Measurements from ENCODE around the gene PKNOX2.

Gene PKNOX2

DNA sequence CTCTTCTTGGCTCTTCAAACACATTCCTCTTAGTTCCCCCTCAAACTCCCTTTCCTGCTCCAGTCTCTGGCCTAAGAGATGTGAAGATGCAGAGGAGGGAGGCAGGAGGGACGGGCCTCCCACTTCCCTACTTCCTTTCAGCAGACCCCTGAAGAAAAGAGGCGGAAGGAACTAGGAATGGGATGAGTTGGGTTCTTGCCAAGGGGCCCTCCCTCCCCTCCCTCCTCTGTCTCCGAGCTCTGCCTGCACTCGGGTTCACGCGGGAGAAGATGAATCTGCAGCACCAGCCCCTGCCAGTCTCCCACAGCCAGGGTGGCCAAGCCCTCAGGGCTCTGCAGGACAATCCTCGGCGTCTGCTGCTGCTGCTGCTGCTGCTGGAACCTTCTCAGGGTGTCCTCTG is 24.3 kb upstream of the PKNOX2 start:
- H3K27ac Mint-ChIP-seq (ENCODE audit: low read depth) = no peak overlapping the region
- H3K9me3 Mint-ChIP-seq = no peaks in the 10 kb centered on the region
- ATAC-seq (replicated peaks; ENCODE audit: extremely low read depth, poor library complexity, severe bottlenecking) (no peak), DNase-seq (ENCODE audit: low spot score in 2 of 2) (no peak)
- peaks cover 6% of the 10 kb centered on the region for H3K36me3 Mint-ChIP-seq (ENCODE audit: insufficient read depth)
- peaks cover 71% of the 10 kb centered on the region for H3K27me3 Mint-ChIP-seq
- peaks cover 6% of the 10 kb centered on the region for H3K4me1 Mint-ChIP-seq
- H3K4me3 Mint-ChIP-seq = no peak overlapping the region

DNA sequence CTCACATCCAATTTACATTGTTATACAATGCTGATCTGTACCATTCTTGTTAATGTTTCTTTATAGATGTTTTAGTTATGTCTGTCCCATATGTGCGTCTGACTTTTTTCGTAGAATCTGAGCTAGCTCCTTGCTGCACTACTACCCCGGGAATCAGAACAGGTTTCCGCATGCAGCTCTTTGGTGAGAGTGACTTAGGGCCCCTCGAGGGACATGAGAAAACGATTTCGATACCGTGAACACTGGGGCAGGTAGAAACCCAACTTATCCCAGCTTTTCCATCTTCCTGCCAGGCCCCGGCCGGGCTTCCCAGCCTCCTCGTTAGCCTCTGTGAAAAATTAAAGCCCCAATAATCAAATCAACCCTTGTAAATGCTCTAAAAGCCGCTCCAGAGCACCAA is 23.4 kb upstream of the PKNOX2 start:
- Mint-ChIP-seq H3K4me1 (peaks cover 6% of the 10 kb centered on the region), H3K9me3 (no peaks in the 10 kb centered on the region), H3K36me3 (ENCODE audit: insufficient read depth) (peaks cover 6% of the 10 kb centered on the region), H3K27me3 (peaks cover 68% of the 10 kb centered on the region), H3K27ac (ENCODE audit: low read depth) (no peak overlapping the region), H3K4me3 (no peak overlapping the region)
- DNase-seq (ENCODE audit: low spot score in 2 of 2) (no peak), ATAC-seq (replicated peaks; ENCODE audit: extremely low read depth, poor library complexity, severe bottlenecking) (no peak)

DNA sequence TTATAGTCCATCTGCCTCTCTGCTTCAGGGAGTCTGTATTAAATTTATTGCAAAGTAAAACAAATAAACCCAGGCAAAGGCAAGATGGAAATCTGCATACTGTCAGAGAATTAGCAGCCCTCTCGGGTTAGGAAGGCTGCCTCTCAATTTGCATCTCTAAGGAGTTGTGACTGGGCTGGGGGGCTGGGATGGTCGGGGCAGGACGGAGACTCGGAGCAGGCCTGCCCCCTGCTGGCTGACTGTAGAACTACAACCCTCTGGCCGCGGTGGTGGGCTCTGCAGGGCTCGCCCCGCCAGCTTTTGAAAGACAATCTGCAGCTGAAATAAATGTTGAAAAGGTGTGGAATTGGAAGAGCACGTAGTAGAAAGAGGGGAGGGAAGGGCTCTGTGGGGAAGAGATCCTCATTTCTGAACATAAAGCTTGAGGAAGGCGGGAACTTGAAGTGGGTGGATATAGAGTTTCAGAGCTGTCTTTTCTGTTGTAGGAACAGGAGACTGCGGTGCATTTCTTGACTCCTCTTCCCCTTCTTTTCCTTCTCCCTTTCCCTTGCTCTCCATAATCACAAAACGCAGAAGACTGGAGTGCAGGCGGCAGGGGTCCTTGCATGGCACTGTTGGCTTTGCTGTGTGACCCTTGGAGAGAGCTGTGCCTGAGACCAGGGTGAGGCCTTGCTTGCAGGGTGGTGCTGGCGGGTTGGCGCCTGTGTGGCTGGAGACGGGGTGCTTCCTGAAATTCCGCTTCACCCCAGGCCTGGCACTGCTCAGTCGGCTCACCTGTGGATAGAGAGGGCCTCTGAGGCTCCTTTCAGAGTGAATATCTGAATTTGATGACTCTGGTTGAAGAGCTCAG is 22.6 kb upstream of the PKNOX2 start:
- Mint-ChIP-seq H3K4me1 (peaks cover 6% of the 10 kb centered on the region), H3K4me3 (peak overlapping the region; percentile 3), H3K36me3 (ENCODE audit: insufficient read depth) (peaks cover 6% of the 10 kb centered on the region), H3K27me3 (peaks cover 68% of the 10 kb centered on the region), H3K27ac (ENCODE audit: low read depth) (peak overlapping the region; percentile 1), H3K9me3 (no peaks in the 10 kb centered on the region)
- DNase-seq (ENCODE audit: low spot score in 2 of 2) = peak; percentile 36 to 55
- ATAC-seq (replicated peaks; ENCODE audit: extremely low read depth, poor library complexity, severe bottlenecking) = peak; percentile 60

DNA sequence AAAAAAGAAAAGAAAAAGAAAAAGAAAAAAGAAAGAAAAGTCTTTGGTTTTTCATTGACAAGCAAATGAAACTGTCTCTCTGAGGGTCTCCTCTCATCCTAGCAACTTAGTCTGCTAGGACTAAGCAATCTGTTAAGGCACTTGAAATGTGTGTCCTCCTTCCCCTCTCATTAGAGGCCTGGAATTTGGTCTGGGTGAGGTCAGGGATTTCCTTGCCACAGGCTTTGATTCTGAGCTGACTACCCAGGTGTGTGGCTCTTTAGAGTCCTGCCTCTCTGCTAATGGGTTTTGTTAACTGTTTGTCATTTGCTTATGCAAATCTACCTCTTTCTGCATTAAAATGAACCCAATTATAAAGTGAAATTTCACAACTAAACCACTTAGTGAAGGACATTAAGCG is 18.3 kb upstream of the PKNOX2 start:
- Mint-ChIP-seq H3K27me3 (peaks cover 35% of the 10 kb centered on the region), H3K27ac (ENCODE audit: low read depth) (no peak overlapping the region), H3K36me3 (ENCODE audit: insufficient read depth) (peaks cover 4% of the 10 kb centered on the region), H3K4me3 (no peak overlapping the region), H3K4me1 (peaks cover 6% of the 10 kb centered on the region), H3K9me3 (no peaks in the 10 kb centered on the region)
- DNase-seq (ENCODE audit: low spot score in 2 of 2) (no peak), ATAC-seq (replicated peaks; ENCODE audit: extremely low read depth, poor library complexity, severe bottlenecking) (no peak)

DNA sequence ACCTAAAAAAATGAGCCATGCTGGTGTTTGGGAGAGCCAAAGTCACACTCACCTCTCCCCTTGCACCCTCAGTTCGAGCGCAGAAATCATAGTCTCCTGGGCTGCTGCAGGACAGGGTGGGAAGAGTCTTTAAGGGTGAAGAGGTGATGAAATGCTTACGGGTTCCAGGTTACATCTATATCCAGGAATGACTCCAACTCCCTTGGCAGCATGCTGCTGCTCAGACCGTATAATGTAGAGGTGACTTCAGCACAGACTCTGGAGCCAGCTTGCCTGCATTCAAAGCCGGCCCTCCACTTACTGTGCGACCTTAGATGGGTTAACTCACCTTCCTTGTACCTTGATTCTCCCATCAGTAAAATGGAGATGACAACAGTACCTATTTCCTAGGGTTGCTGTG is 17.3 kb upstream of the PKNOX2 start:
- no peaks in the 10 kb centered on the region for H3K36me3 Mint-ChIP-seq (ENCODE audit: insufficient read depth)
- no peak overlapping the region for H3K4me3 Mint-ChIP-seq
- no peaks in the 10 kb centered on the region for H3K9me3 Mint-ChIP-seq
- H3K27ac Mint-ChIP-seq (ENCODE audit: low read depth) = no peak overlapping the region
- DNase-seq (ENCODE audit: low spot score in 2 of 2) (no peak), ATAC-seq (replicated peaks; ENCODE audit: extremely low read depth, poor library complexity, severe bottlenecking) (no peak)
- H3K27me3 Mint-ChIP-seq = peaks cover 24% of the 10 kb centered on the region
- no peaks in the 10 kb centered on the region for H3K4me1 Mint-ChIP-seq

DNA sequence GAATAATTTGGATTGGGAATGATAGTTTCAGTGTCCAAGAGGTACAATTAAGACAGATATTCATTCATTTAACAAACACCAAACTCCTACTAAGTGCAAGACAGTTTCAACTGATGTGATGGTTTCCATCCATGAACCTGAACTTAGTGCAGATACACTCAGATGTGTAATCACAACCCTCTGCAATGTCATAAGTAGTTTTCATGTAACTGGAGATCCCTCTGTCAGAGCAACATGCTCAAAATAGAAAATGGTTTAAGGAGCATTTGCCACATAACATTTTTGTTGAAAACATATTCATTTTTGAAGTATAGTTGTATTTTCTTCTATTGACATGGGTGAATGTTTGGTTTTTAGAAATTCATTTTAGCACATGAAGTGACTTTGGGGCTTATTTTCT is 16.5 kb upstream of the PKNOX2 start:
- ATAC-seq (replicated peaks; ENCODE audit: extremely low read depth, poor library complexity, severe bottlenecking) = no peak
- no peak for DNase-seq (ENCODE audit: low spot score in 2 of 2)
- Mint-ChIP-seq H3K36me3 (ENCODE audit: insufficient read depth) (no peaks in the 10 kb centered on the region), H3K27ac (ENCODE audit: low read depth) (no peak overlapping the region), H3K4me3 (no peak overlapping the region), H3K4me1 (no peaks in the 10 kb centered on the region), H3K9me3 (no peaks in the 10 kb centered on the region), H3K27me3 (peaks cover 20% of the 10 kb centered on the region)

DNA sequence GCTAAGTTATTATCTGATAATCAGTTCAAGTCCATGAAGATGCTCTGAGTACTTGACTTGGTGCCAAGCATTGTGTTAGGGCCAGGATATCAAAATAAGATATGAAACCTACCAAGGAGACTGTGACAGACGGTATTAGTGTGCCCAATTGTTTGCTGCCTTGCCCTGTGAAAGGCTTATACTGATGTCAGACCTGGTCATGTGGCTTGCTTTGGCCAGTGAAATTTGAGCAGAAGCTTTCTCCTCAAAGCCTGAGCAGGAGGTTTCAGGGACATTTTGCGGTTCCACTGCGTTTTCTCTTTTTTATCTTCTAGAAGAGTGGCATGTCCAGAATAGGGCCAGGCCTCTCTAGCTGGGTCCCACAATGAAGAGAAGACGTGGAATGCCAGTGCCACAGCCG is 15.8 kb upstream of the PKNOX2 start:
- DNase-seq (ENCODE audit: low spot score in 2 of 2) = no peak
- H3K27ac Mint-ChIP-seq (ENCODE audit: low read depth) = no peak overlapping the region
- H3K36me3 Mint-ChIP-seq (ENCODE audit: insufficient read depth) = no peaks in the 10 kb centered on the region
- ATAC-seq (replicated peaks; ENCODE audit: extremely low read depth, poor library complexity, severe bottlenecking) = no peak
- H3K27me3 Mint-ChIP-seq = peaks cover 22% of the 10 kb centered on the region
- H3K4me3 Mint-ChIP-seq = no peak overlapping the region
- H3K9me3 Mint-ChIP-seq = no peaks in the 10 kb centered on the region
- H3K4me1 Mint-ChIP-seq = no peaks in the 10 kb centered on the region

DNA sequence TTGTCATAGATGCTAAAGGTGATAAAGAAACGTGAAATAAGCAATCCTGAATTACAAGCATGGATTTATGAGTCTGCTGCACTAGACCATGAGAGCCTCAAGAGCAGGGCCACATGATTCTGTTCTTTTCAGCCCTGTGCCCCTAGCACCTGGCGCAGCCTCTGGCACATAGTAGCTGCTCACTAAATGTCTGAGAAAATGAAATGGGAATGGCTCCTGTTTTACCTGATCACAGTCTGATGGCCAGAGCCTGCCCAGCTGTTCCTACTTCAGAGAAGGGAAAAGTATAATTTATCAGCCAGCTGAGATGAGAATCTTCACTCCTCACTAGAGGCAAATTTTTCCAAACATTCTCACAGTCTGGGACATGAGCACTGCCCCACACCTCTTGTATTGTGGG is 10.7 kb upstream of the PKNOX2 start:
- DNase-seq (ENCODE audit: low spot score in 2 of 2) = no peak
- Mint-ChIP-seq H3K4me1 (no peaks in the 10 kb centered on the region), H3K4me3 (no peak overlapping the region), H3K9me3 (no peaks in the 10 kb centered on the region), H3K27me3 (peaks cover 54% of the 10 kb centered on the region), H3K36me3 (ENCODE audit: insufficient read depth) (no peaks in the 10 kb centered on the region), H3K27ac (ENCODE audit: low read depth) (no peak overlapping the region)
- ATAC-seq (replicated peaks; ENCODE audit: extremely low read depth, poor library complexity, severe bottlenecking) = no peak

DNA sequence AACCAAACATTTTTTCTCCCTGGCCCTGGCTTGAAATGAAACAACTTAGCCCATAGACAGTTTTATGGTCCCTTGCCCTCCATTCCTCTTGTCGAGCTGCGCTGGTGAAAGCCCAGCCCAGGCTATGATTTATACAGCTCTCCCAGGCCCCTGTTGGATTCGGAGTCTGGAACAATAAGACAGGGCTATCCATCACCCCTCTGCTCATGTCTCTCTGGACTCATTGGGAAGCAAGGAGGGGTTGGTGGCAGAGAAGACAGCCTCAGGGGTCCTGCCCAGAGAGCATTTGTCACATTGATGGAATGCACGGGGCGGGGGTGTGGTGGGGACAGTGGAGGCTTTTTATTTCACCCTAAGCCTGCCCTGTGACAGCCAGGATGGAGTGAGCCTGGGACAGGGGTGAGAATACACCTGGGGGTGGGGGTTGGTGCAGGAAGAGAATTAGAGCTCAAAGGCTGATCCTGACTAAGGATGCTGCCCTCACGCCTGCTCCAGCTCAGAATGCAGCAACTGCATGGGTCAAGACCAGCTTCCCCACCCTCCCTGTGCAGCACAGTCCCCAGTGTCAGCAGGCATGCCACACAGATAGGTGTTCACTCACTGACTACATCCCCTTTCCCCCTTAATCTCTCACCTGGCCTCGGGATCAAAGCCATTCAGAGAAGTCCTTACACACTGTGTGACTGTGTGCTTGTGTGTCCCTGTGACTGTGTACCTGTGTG is 10.0 kb upstream of the PKNOX2 start:
- no peak overlapping the region for H3K4me3 Mint-ChIP-seq
- peaks cover 61% of the 10 kb centered on the region for H3K27me3 Mint-ChIP-seq
- no peak overlapping the region for H3K27ac Mint-ChIP-seq (ENCODE audit: low read depth)
- no peaks in the 10 kb centered on the region for H3K4me1 Mint-ChIP-seq
- no peaks in the 10 kb centered on the region for H3K9me3 Mint-ChIP-seq
- no peaks in the 10 kb centered on the region for H3K36me3 Mint-ChIP-seq (ENCODE audit: insufficient read depth)
- no peak for DNase-seq (ENCODE audit: low spot score in 2 of 2)
- ATAC-seq (replicated peaks; ENCODE audit: extremely low read depth, poor library complexity, severe bottlenecking) = no peak

DNA sequence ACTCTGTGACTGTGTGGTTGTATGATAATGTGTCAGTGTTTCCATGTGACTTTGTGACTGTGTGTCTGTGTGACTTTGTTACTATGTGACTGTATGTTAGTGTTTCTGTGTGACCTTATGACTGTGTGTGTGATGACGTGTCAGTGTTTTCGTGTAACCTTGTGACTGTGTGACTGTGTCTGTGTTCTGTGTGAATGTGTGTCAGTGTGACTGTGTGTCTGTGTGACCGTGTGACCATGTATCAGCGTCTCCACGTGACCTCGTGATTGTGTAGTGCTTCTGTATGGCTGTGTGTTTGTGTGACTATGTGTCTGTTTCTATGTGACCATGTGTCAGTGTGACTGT is 9.5 kb upstream of the PKNOX2 start:
- Mint-ChIP-seq H3K9me3 (no peaks in the 10 kb centered on the region), H3K27me3 (peaks cover 66% of the 10 kb centered on the region), H3K4me3 (no peak overlapping the region), H3K36me3 (ENCODE audit: insufficient read depth) (no peaks in the 10 kb centered on the region), H3K4me1 (no peaks in the 10 kb centered on the region), H3K27ac (ENCODE audit: low read depth) (no peak overlapping the region)
- ATAC-seq (replicated peaks; ENCODE audit: extremely low read depth, poor library complexity, severe bottlenecking) (no peak), DNase-seq (ENCODE audit: low spot score in 2 of 2) (no peak)

DNA sequence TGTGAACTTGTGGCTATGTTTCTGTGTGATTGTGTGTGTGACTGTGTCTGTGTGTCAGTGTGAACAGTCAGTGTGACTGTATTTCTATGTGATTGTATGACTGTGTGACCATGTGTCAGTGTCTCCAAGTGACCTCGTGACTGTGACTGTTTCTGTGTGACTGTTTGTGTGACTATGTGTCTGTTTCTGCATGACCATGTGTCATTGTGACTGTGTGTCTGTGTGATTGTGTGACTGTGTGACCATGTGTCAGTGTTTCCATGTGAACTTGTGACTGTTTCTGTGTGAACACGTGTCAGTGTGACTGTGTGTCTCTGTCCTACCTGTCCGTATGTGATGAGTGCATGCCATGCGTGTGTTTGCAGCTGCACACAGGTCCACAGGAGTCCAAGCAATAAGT is 8.8 kb upstream of the PKNOX2 start:
- ATAC-seq (replicated peaks; ENCODE audit: extremely low read depth, poor library complexity, severe bottlenecking) = no peak
- no peaks in the 10 kb centered on the region for H3K4me1 Mint-ChIP-seq
- H3K36me3 Mint-ChIP-seq (ENCODE audit: insufficient read depth) = no peaks in the 10 kb centered on the region
- peaks cover 73% of the 10 kb centered on the region for H3K27me3 Mint-ChIP-seq
- DNase-seq (ENCODE audit: low spot score in 2 of 2) = no peak
- no peak overlapping the region for H3K27ac Mint-ChIP-seq (ENCODE audit: low read depth)
- H3K4me3 Mint-ChIP-seq = no peak overlapping the region
- H3K9me3 Mint-ChIP-seq = no peaks in the 10 kb centered on the region

DNA sequence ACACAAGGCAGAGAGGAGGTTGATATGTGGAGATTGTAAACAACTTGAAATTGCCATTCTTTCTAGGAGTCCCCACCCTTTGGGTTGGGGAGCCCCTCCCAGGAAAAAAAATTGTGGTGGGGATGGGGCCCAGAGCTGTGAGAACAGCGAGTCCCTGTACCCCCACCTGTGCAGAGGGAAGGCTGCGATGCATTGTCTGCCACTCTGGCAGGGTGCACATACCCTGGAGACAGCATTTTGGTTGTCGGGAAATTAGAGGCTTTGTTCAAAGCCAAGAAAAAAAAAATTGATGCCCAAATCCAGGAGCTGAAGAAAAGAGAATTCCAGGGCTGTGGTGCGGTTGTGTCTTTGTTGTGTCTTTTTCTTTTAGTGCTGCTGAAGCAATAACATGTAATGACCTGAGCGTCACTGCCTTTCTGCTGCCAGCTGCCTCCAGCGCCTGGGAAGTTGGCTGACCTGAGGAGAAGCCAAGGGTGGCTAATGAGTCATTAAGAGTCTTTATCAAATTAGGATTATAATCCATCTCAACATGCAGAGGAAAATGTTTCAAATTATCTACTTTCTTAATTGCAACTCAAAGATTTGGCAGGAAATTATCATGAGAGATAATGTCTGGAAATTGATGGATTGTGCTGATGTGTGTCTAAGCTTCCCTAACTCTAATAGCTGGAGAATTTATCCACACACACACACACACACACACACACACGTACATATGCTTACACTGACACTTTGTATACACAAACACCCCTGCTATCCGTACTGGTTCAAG is 8.0 kb upstream of the PKNOX2 start:
- H3K36me3 Mint-ChIP-seq (ENCODE audit: insufficient read depth) = no peaks in the 10 kb centered on the region
- no peak overlapping the region for H3K4me3 Mint-ChIP-seq
- no peak for ATAC-seq (replicated peaks; ENCODE audit: extremely low read depth, poor library complexity, severe bottlenecking)
- DNase-seq (ENCODE audit: low spot score in 2 of 2) = no peak
- H3K4me1 Mint-ChIP-seq = no peaks in the 10 kb centered on the region
- no peak overlapping the region for H3K27ac Mint-ChIP-seq (ENCODE audit: low read depth)
- H3K9me3 Mint-ChIP-seq = no peaks in the 10 kb centered on the region
- peaks cover 81% of the 10 kb centered on the region for H3K27me3 Mint-ChIP-seq
